GM12874 (cell line): ENCODE results near the gene RAB40B.

Source experiments
- CTCF ChIP-seq: IDR thresholded peaks from 2 replicates; pipeline ENCODE4 v1.5.1; 2011; ENCODE audit warnings: low read depth, mild to moderate bottlenecking, control low read depth, low read length, moderate library complexity; ENCODE audit not compliant: insufficient read depth

RAB40B gene

GRCh38 chr17:82663381-82664275 is 34.9 kb downstream of the RAB40B start:
- no peak for TF ChIP-seq CTCF

- TF ChIP-seq CTCF = no peak
Observed at GRCh38 chr17:82662711-82663261, 35.7 kb downstream of the RAB40B start.

GRCh38 chr17:82661717-82662683 is 36.5 kb downstream of the RAB40B start:
- TF ChIP-seq CTCF = no peak

- TF ChIP-seq CTCF = no peak
Observed at GRCh38 chr17:82659886-82660285, 38.6 kb downstream of the RAB40B start.

GRCh38 chr17:82658796-82659452 is 39.6 kb downstream of the RAB40B start:
- no peak for TF ChIP-seq CTCF

- TF ChIP-seq CTCF = no peak
Observed at GRCh38 chr17:82658331-82658730, 40.2 kb downstream of the RAB40B start.

- TF ChIP-seq CTCF = no peak
Observed at GRCh38 chr17:82657926-82658325, 40.6 kb downstream of the RAB40B start.
